ENCODE measurements around the gene PTPRD.

Gene PTPRD

GRCh38 chr9:10045598-10045997, 567.2 kb downstream of the PTPRD start:
- DNase-seq: no peak

GRCh38 chr9:10041726-10042229, 571.0 kb downstream of the PTPRD start:
- DNase-seq: no peak

- no peak for DNase-seq
Observed at GRCh38 chr9:10036095-10036494, 576.7 kb downstream of the PTPRD start.

- no peak for DNase-seq
Observed at GRCh38 chr9:10032166-10032565, 580.6 kb downstream of the PTPRD start.

GRCh38 chr9:10026443-10026984, 586.3 kb downstream of the PTPRD start:
- DNase-seq: no peak

GRCh38 chr9:10015755-10016154, 597.0 kb downstream of the PTPRD start:
- no peak for DNase-seq

GRCh38 chr9:10014889-10015288, 597.9 kb downstream of the PTPRD start:
- no peak for DNase-seq

GRCh38 chr9:10009401-10009800, 603.4 kb downstream of the PTPRD start:
- DNase-seq: no peak

GRCh38 chr9:10008101-10008799, 604.6 kb downstream of the PTPRD start:
- DNase-seq: no peak

GRCh38 chr9:10007356-10007755, 605.4 kb downstream of the PTPRD start:
- DNase-seq: no peak

GRCh38 chr9:10005206-10005605, 607.6 kb downstream of the PTPRD start:
- no peak for DNase-seq

- no peak for DNase-seq
Observed at GRCh38 chr9:10003047-10003446, 609.8 kb downstream of the PTPRD start.

GRCh38 chr9:10000669-10001068, 612.1 kb downstream of the PTPRD start:
- no peak for DNase-seq

GRCh38 chr9:9998491-9999287, 614.1 kb downstream of the PTPRD start:
- no peak for DNase-seq

GRCh38 chr9:9997585-9997984, 615.2 kb downstream of the PTPRD start:
- DNase-seq: no peak

- DNase-seq: no peak
Observed at GRCh38 chr9:9996259-9996658, 616.5 kb downstream of the PTPRD start.

GRCh38 chr9:9992936-9993335, 619.9 kb downstream of the PTPRD start:
- no peak for DNase-seq

GRCh38 chr9:9973062-9973461, 639.7 kb downstream of the PTPRD start:
- no peak for DNase-seq

- DNase-seq: no peak
Observed at GRCh38 chr9:9970514-9970913, 642.3 kb downstream of the PTPRD start.

GRCh38 chr9:9963841-9964240, 649.0 kb downstream of the PTPRD start:
- DNase-seq: no peak

GRCh38 chr9:9961934-9962333, 650.9 kb downstream of the PTPRD start:
- no peak for DNase-seq

- DNase-seq: no peak
Observed at GRCh38 chr9:9961487-9961886, 651.3 kb downstream of the PTPRD start.

- no peak for DNase-seq
Observed at GRCh38 chr9:9951556-9952160, 661.1 kb downstream of the PTPRD start.

- no peak for DNase-seq
Observed at GRCh38 chr9:9950813-9951212, 662.0 kb downstream of the PTPRD start.
